DMS114 treated with DMSO at 0.1 percent for 48 hours (cell line): ENCODE results near the gene ABCA1.

ENCODE experiments used
- DNase-seq: peaks from one replicate; lab custom pipeline; 2025; ENCODE audit not compliant: unreplicated experiment; lab: John Stamatoyannopoulos, UW

ABCA1 gene

GRCh38 chr9:104805441-104805840, 122.5 kb downstream of the ABCA1 start:
- no peak for DNase-seq

GRCh38 chr9:104802906-104803305, 125.0 kb downstream of the ABCA1 start:
- DNase-seq = no peak

- DNase-seq = no peak
These were observed 125.8 kb downstream of the ABCA1 start for GRCh38 chr9:104802110-104802509.

GRCh38 chr9:104800068-104800785, 127.7 kb downstream of the ABCA1 start:
- no peak for DNase-seq

- DNase-seq = no peak
These were observed 129.6 kb downstream of the ABCA1 start for GRCh38 chr9:104798209-104798995.

GRCh38 chr9:104795857-104796256, 132.1 kb downstream of the ABCA1 start:
- DNase-seq = no peak

GRCh38 chr9:104795082-104795481, 132.9 kb downstream of the ABCA1 start:
- DNase-seq = no peak

- no peak for DNase-seq
These were observed 133.9 kb downstream of the ABCA1 start for GRCh38 chr9:104794070-104794469.

- no peak for DNase-seq
These were observed 139.7 kb downstream of the ABCA1 start for GRCh38 chr9:104788251-104788650.

- DNase-seq = no peak
These were observed 140.5 kb downstream of the ABCA1 start for GRCh38 chr9:104787306-104788015.

- no peak for DNase-seq
These were observed 141.7 kb downstream of the ABCA1 start for GRCh38 chr9:104786293-104786692.

- DNase-seq = no peak
These were observed 143.9 kb downstream of the ABCA1 start for GRCh38 chr9:104784098-104784497.

- no peak for DNase-seq
These were observed 144.4 kb downstream of the ABCA1 start for GRCh38 chr9:104783588-104783987.

- no peak for DNase-seq
These were observed 147.1 kb downstream of the ABCA1 start for GRCh38 chr9:104780796-104781395.

GRCh38 chr9:104779946-104780535, 147.9 kb downstream of the ABCA1 start:
- DNase-seq = no peak

GRCh38 chr9:104779334-104779733, 148.6 kb downstream of the ABCA1 start:
- no peak for DNase-seq

GRCh38 chr9:104778802-104779201, 149.2 kb downstream of the ABCA1 start:
- DNase-seq = no peak

GRCh38 chr9:104776797-104777196, 151.2 kb downstream of the ABCA1 start:
- no peak for DNase-seq

- no peak for DNase-seq
These were observed 152.0 kb downstream of the ABCA1 start for GRCh38 chr9:104775976-104776375.

- DNase-seq = no peak
These were observed 152.4 kb downstream of the ABCA1 start for GRCh38 chr9:104775574-104775936.
